Endothelial cell of umbilical vein (primary cell): ENCODE results near the gene SLC19A1. TPM values are rescaled to one million over a fixed set of nuclear protein-coding genes. Genes with fewer than 3 reads are reported as not detected.

Experiments used
- BruUV-seq: library from RNA; stranded (reverse); fragments of 400-500 nt; replicated peaks from 2 replicates; lab custom pipeline; 2021; lab: Mats Ljungman, UMichigan
- CTCF ChIA-PET: fragments of 300-600, 350-600 bp; sonication (Branson Sonifier 250); formaldehyde crosslinking; loops from one replicate; lab custom pipeline; 2021; ENCODE audit warnings: antibody characterized with exemption, inconsistent platforms; lab: Charles Lee
- POLR2A ChIA-PET: fragments of 300-600, 350-600 bp; sonication (Branson Sonifier 250); formaldehyde crosslinking; loops from one replicate; lab custom pipeline; 2021; ENCODE audit warnings: antibody characterized with exemption, inconsistent platforms; lab: Charles Lee
- DNase-seq: peaks from one replicate; pipeline ENCODE4 v3.0.0-alpha.2; 2011; ENCODE audit warnings: low read depth, low spot score
- FAIRE-seq: peaks from 2 replicates; lab custom pipeline; 2011; peaks lifted over from hg19 to GRCh38; lab: Jason Lieb, UNC
- H2AFZ ChIP-seq: 2 replicates; pipeline ENCODE4 v1.6.0; 2012; ENCODE audit warnings: low read depth, low read length, control low read depth, inconsistent platforms
- H3K27ac ChIP-seq: 2 replicates; pipeline ENCODE4 v1.5.1; 2011; ENCODE audit warnings: low read depth, mild to moderate bottlenecking, control low read depth, low read length, moderate library complexity; ENCODE audit not compliant: insufficient read depth
- H3K27me3 ChIP-seq, 2 experiments: 2 replicates each; pipeline versions ENCODE4 v1.6.0 to v1.6.1; 2011; ENCODE audit warnings: low read length in 2 of 2, mixed read lengths in 1 of 2; ENCODE audit not compliant: control insufficient read depth in 2 of 2, insufficient read depth in 2 of 2
- H3K36me3 ChIP-seq, 2 experiments: 2 replicates in 1 of 2; 3 replicates in 1 of 2; pipeline ENCODE4 v1.5.1; 2011; ENCODE audit warnings: low read length in 2 of 2, mild to moderate bottlenecking in 1 of 2, moderate library complexity in 1 of 2; ENCODE audit not compliant: control insufficient read depth in 2 of 2, insufficient read depth in 2 of 2; ENCODE audit errors: extremely low read depth in 1 of 2
- H3K4me1 ChIP-seq: 3 replicates; pipeline ENCODE4 v1.5.1; 2011; ENCODE audit warnings: mild to moderate bottlenecking, low read length; ENCODE audit not compliant: control insufficient read depth, insufficient read depth; ENCODE audit errors: extremely low read depth
- H3K4me2 ChIP-seq: 2 replicates; pipeline ENCODE4 v1.6.1; 2011; ENCODE audit warnings: low read length, control low read depth, mixed read lengths; ENCODE audit not compliant: insufficient read depth
- H3K4me3 ChIP-seq, 3 experiments: fragments of 200-600 bp in 1 of 3; sonication (generic), shearing (Covaris generic) in 1 of 3; replicated peaks in 1 of 3; 2 replicates each; pipeline ENCODE4 v1.5.1; 2011 to 2016; ENCODE audit warnings: control low read depth in 3 of 3, low read length in 3 of 3, mild to moderate bottlenecking in 2 of 3, inconsistent platforms in 1 of 3, low read depth in 1 of 3, moderate library complexity in 1 of 3; ENCODE audit not compliant: insufficient read depth in 1 of 3
- H3K79me2 ChIP-seq: 2 replicates; pipeline ENCODE4 v1.6.0; 2012; ENCODE audit warnings: low read length, inconsistent platforms; ENCODE audit not compliant: control insufficient read depth, insufficient read depth
- H3K9ac ChIP-seq: replicated peaks from 2 replicates; pipeline ENCODE3; 2011; ENCODE audit warnings: low read length, control low read depth; ENCODE audit not compliant: insufficient read depth; ENCODE audit errors: extremely low read depth
- H3K9me1 ChIP-seq: replicated peaks from 3 replicates; pipeline ENCODE4 v1.6.0; 2011; ENCODE audit warnings: mild to moderate bottlenecking, low read length; ENCODE audit not compliant: control insufficient read depth, insufficient read depth; ENCODE audit errors: extremely low read depth
- H3K9me3 ChIP-seq: replicated peaks from 2 replicates; pipeline ENCODE4 v1.5.1; 2012; ENCODE audit warnings: low read length, inconsistent platforms; ENCODE audit not compliant: control insufficient read depth, insufficient read depth
- H4K20me1 ChIP-seq: replicated peaks from 2 replicates; pipeline ENCODE3; 2011; ENCODE audit warnings: mild to moderate bottlenecking, low read length; ENCODE audit not compliant: control insufficient read depth, insufficient read depth; ENCODE audit errors: extremely low read depth
- EZH2 ChIP-seq: IDR thresholded peaks from 2 replicates; pipeline ENCODE4 v1.6.1; 2012; ENCODE audit warnings: borderline replicate concordance, low read depth, mild to moderate bottlenecking, moderate library complexity, low read length, inconsistent platforms; ENCODE audit not compliant: severe bottlenecking
- FOS ChIP-seq: IDR thresholded peaks from 2 replicates; pipeline ENCODE4 v1.6.1; 2011; ENCODE audit warnings: mild to moderate bottlenecking, low read length, moderate library complexity, borderline replicate concordance; ENCODE audit not compliant: insufficient read depth
- GATA2 ChIP-seq: IDR thresholded peaks from 2 replicates; pipeline ENCODE4 v1.7.0; 2011; ENCODE audit warnings: low read depth, mild to moderate bottlenecking, moderate library complexity, mixed read lengths, low read length; ENCODE audit not compliant: insufficient read length, insufficient read depth
- JUN ChIP-seq: IDR thresholded peaks from 2 replicates; pipeline ENCODE4 v1.6.1; 2011; ENCODE audit warnings: borderline replicate concordance, low read depth; ENCODE audit not compliant: insufficient read length, insufficient read depth
- MYC ChIP-seq: IDR thresholded peaks from one replicate; pipeline ENCODE4 v1.6.1; 2011; ENCODE audit warnings: mild to moderate bottlenecking, low read depth, low read length
- POLR2A ChIP-seq: IDR thresholded peaks from 2 replicates; pipeline ENCODE4 v1.6.1; 2012; ENCODE audit warnings: low read depth, mild to moderate bottlenecking, control low read depth, low read length
- POLR2AphosphoS5 ChIP-seq: IDR thresholded peaks from 2 replicates; pipeline ENCODE4 v1.6.1; 2012; ENCODE audit warnings: low read depth, mild to moderate bottlenecking, control low read depth, low read length, moderate library complexity; ENCODE audit not compliant: insufficient read depth
- dilution Hi-C: fragments of 300-500 bp; cut with MboI; formaldehyde crosslinking; loops from one replicate; pipeline ENCODE4 v1.15.0; 2019; ENCODE audit warnings: low sequenced_read_pairs; ENCODE audit not compliant: extremely low pct_ligation_motif_present
- intact Hi-C: fragments of 100-400 bp; cut with micrococcal nuclease; formaldehyde crosslinking; loops from one replicate; pipeline ENCODE4 v1.10.0; 2022
- polyA plus RNA-seq, 4 experiments: library from polyadenylated mRNA; depleted of rRNA in 3 of 4; stranded (reverse) in 3 of 4; unstranded in 1 of 4; fragments of >200 nt; gene quantifications; 2 replicates each; pipeline versions ENCODE4 v1.2.1 to v1.2.3, GENCODE V29; 2011 to 2012; ENCODE audit warnings: missing spikeins in 1 of 4
- total RNA-seq: library from RNA; stranded (reverse); gene quantifications from 2 replicates; pipeline ENCODE4 v1.2.3, GENCODE V29; 2021
- TF ChIP-seq, protein P1 (sequence below): IDR thresholded peaks from 2 replicates; pipeline ENCODE4 v1.6.1; 2011; ENCODE audit not compliant: insufficient read depth, insufficient read length
- TF ChIP-seq, protein P2 (sequence below), 2 donors: IDR thresholded peaks; 1 replicate in 1 of 2; 2 replicates in 1 of 2; pipeline ENCODE4 v1.5.1; 2011; ENCODE audit warnings: low read length in 2 of 2, mild to moderate bottlenecking in 2 of 2, moderate library complexity in 2 of 2, control low read depth in 1 of 2, inconsistent platforms in 1 of 2, low read depth in 1 of 2; ENCODE audit not compliant: insufficient read depth in 1 of 2; ENCODE audit errors: extremely low read depth in 1 of 2

SLC19A1 gene
- total and polyA plus RNA-seq, 2 donors (not counting 3 experiments of a cell fraction or from before 2014, with no cell fraction given): 36.3 to 54.6 TPM

DNA sequence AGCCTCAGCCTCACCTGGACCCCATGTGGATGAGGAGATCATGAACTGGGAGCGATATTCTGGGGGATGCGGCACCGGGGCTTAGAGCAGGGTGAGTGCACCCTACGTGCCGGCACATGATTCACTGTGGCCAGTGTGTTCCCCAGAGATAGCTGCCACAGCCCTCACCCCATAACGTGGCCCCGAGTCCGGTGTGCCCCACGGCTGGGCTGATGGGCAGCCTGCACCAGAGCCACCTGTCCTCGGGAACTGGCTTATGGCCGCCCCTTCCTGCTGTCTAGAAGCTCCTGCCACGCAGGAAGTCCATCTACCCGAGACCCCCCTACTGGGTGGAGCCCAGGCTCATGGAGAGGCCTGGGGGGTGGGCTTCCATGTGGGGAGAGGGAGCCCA lies 39.1 kb upstream of the SLC19A1 start:
- Histone ChIP-seq H2AFZ (no peak overlapping the region), H3K9me3 (peaks cover 2% of the 10 kb centered on the region), H3K9me1 (no peaks in the 10 kb centered on the region), H3K4me2 (no peak overlapping the region), H3K4me3 (no peak overlapping the region), H3K36me3 (no peaks in the 10 kb centered on the region), H3K9ac (no peak overlapping the region), H3K79me2 (no peaks in the 10 kb centered on the region), H3K27me3 (peaks cover 0 to 3% of the 10 kb centered on the region in 2 experiments), H4K20me1 (no peaks in the 10 kb centered on the region), H3K27ac (no peak overlapping the region), H3K4me1 (no peaks in the 10 kb centered on the region)
- no TSS peak for BruUV-seq
- CTCF ChIA-PET: interaction anchor here (1.4 kb wide), 1 partner anchor 15 kb away, joined by 3 read pairs; no protein-coding TSS in a partner anchor
- intact Hi-C loops (no loop called here), dilution Hi-C loops (no loop called here)
- TF ChIP-seq GATA2: no peak
- no peak for TF ChIP-seq FOS
- TF ChIP-seq, protein P1, sequence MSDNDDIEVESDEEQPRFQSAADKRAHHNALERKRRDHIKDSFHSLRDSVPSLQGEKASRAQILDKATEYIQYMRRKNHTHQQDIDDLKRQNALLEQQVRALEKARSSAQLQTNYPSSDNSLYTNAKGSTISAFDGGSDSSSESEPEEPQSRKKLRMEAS: no peak
- TF ChIP-seq MYC: no peak
- no peak for TF ChIP-seq POLR2AphosphoS5
- no peak for TF ChIP-seq EZH2
- TF ChIP-seq, protein P2, sequence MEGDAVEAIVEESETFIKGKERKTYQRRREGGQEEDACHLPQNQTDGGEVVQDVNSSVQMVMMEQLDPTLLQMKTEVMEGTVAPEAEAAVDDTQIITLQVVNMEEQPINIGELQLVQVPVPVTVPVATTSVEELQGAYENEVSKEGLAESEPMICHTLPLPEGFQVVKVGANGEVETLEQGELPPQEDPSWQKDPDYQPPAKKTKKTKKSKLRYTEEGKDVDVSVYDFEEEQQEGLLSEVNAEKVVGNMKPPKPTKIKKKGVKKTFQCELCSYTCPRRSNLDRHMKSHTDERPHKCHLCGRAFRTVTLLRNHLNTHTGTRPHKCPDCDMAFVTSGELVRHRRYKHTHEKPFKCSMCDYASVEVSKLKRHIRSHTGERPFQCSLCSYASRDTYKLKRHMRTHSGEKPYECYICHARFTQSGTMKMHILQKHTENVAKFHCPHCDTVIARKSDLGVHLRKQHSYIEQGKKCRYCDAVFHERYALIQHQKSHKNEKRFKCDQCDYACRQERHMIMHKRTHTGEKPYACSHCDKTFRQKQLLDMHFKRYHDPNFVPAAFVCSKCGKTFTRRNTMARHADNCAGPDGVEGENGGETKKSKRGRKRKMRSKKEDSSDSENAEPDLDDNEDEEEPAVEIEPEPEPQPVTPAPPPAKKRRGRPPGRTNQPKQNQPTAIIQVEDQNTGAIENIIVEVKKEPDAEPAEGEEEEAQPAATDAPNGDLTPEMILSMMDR (IDR thresholded peaks at IDR 0.05; ENCODE audit: extremely low read depth in 1 of 2, insufficient read depth in 1 of 2, low read depth in 1 of 2, low read length in 2 of 2): no peak
- TF ChIP-seq POLR2A: no peak
- no peak for TF ChIP-seq JUN
- FAIRE-seq (no peak), DNase-seq (no peak)
- POLR2A ChIA-PET: no interaction called here
